DOHH2 (cell line): ENCODE results near the gene MYL11.

ENCODE experiments used
- H3F3A ChIP-seq: fragments of 200-600 bp; sonication (generic), shearing (Covaris generic); 2 replicates; pipeline ENCODE4 v1.6.0; 2016; ENCODE audit warnings: antibody characterized with exemption, mild to moderate bottlenecking; ENCODE audit not compliant: control insufficient read depth, insufficient read depth
- H3K27ac ChIP-seq: fragments of 200-600 bp; sonication (generic); 2 replicates; pipeline ENCODE4 v1.5.1; 2014; ENCODE audit warnings: low read depth, mild to moderate bottlenecking, low read length, moderate library complexity
- H3K27me3 ChIP-seq: fragments of 200-600 bp; sonication (generic); 2 replicates; pipeline ENCODE4 v1.6.1; 2014; ENCODE audit warnings: mild to moderate bottlenecking, low read length, mixed read lengths; ENCODE audit not compliant: control insufficient read depth
- H3K36me3 ChIP-seq: fragments of 200-600 bp; sonication (generic); 2 replicates; pipeline ENCODE4 v1.6.1; 2014; ENCODE audit warnings: mild to moderate bottlenecking, low read length, moderate library complexity, mixed read lengths; ENCODE audit not compliant: control insufficient read depth
- H3K4me1 ChIP-seq: fragments of 200-600 bp; sonication (generic); 2 replicates; pipeline ENCODE4 v1.6.1; 2014; ENCODE audit warnings: mild to moderate bottlenecking, low read length, mixed read lengths; ENCODE audit not compliant: control insufficient read depth
- H3K4me2 ChIP-seq: fragments of 200-600 bp; sonication (generic); 2 replicates; pipeline ENCODE4 v1.6.0; 2014; ENCODE audit warnings: mild to moderate bottlenecking, low read length, moderate library complexity
- H3K4me3 ChIP-seq: fragments of 200-600 bp; sonication (generic); 2 replicates; pipeline ENCODE4 v1.5.1; 2014; ENCODE audit warnings: mild to moderate bottlenecking, low read length, mixed read lengths
- H3K79me2 ChIP-seq: fragments of 200-600 bp; sonication (generic); 2 replicates; pipeline ENCODE4 v1.6.1; 2014; ENCODE audit warnings: mild to moderate bottlenecking, low read length, mixed read lengths; ENCODE audit not compliant: control insufficient read depth
- H3K9me2 ChIP-seq: fragments of 200-600 bp; sonication (generic); replicated peaks from 2 replicates; pipeline ENCODE4 v1.6.1; 2014; ENCODE audit warnings: mild to moderate bottlenecking, low read length, mixed read lengths; ENCODE audit not compliant: control insufficient read depth
- H3K9me3 ChIP-seq: fragments of 200-600 bp; sonication (generic); 2 replicates; pipeline ENCODE4 v1.6.1; 2014; ENCODE audit warnings: antibody characterized with exemption, low read length, mixed read lengths; ENCODE audit not compliant: control insufficient read depth, insufficient read depth
- H4K20me1 ChIP-seq: fragments of 200-600 bp; sonication (generic); 2 replicates; pipeline ENCODE4 v1.6.0; 2014; ENCODE audit warnings: low read depth, mild to moderate bottlenecking, antibody characterized with exemption, low read length, moderate library complexity; ENCODE audit not compliant: control insufficient read depth, insufficient read depth
- EZH2phosphoT487 ChIP-seq: fragments of 200-600 bp; sonication (generic); IDR thresholded peaks from 2 replicates; pipeline ENCODE4 v1.6.1; 2017; ENCODE audit warnings: borderline replicate concordance, mild to moderate bottlenecking, antibody characterized with exemption, low read length, moderate library complexity, mixed read lengths
- TF ChIP-seq, protein P1 (sequence below): fragments of 200-600 bp; sonication (generic); IDR thresholded peaks from one replicate; pipeline ENCODE4 v1.5.1; 2014; ENCODE audit warnings: antibody characterized with exemption, mild to moderate bottlenecking, low read depth, low read length; ENCODE audit not compliant: poor library complexity, severe bottlenecking

MYL11 gene

DNA sequence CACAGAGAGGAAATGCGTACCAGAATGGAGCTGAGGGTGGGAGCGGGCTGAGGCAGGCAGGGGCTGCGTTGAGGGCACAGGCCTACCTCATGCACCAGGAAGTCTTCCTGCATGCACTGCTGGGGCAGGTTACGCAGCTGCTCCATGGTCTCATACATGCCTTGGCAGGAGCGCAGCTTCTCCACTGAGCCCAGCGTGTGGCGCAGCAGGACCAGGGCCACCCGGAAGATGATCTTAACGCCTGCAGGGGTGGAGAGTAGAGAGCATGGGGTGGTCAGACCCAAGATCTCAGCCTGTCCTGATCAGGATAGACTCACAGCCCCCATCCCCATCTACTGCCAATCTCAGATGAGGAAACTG lies 16.0 kb upstream of the MYL11 start:
- Histone ChIP-seq H4K20me1 (no peaks in the 10 kb centered on the region), H3K27ac (no peak overlapping the region), H3K27me3 (no peaks in the 10 kb centered on the region), H3K4me2 (no peak overlapping the region), H3K79me2 (peaks cover 76% of the 10 kb centered on the region), H3K9me3 (no peaks in the 10 kb centered on the region), H3K36me3 (peaks cover 72% of the 10 kb centered on the region), H3K9me2 (no peaks in the 10 kb centered on the region), H3K4me1 (peaks cover 31% of the 10 kb centered on the region), H3K4me3 (no peak overlapping the region), H3F3A (peaks cover 9% of the 10 kb centered on the region; the same call in 1 of the 2 replicates)
- TF ChIP-seq, protein P1, sequence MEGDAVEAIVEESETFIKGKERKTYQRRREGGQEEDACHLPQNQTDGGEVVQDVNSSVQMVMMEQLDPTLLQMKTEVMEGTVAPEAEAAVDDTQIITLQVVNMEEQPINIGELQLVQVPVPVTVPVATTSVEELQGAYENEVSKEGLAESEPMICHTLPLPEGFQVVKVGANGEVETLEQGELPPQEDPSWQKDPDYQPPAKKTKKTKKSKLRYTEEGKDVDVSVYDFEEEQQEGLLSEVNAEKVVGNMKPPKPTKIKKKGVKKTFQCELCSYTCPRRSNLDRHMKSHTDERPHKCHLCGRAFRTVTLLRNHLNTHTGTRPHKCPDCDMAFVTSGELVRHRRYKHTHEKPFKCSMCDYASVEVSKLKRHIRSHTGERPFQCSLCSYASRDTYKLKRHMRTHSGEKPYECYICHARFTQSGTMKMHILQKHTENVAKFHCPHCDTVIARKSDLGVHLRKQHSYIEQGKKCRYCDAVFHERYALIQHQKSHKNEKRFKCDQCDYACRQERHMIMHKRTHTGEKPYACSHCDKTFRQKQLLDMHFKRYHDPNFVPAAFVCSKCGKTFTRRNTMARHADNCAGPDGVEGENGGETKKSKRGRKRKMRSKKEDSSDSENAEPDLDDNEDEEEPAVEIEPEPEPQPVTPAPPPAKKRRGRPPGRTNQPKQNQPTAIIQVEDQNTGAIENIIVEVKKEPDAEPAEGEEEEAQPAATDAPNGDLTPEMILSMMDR, result no peak
- TF ChIP-seq EZH2phosphoT487, result no peak

DNA sequence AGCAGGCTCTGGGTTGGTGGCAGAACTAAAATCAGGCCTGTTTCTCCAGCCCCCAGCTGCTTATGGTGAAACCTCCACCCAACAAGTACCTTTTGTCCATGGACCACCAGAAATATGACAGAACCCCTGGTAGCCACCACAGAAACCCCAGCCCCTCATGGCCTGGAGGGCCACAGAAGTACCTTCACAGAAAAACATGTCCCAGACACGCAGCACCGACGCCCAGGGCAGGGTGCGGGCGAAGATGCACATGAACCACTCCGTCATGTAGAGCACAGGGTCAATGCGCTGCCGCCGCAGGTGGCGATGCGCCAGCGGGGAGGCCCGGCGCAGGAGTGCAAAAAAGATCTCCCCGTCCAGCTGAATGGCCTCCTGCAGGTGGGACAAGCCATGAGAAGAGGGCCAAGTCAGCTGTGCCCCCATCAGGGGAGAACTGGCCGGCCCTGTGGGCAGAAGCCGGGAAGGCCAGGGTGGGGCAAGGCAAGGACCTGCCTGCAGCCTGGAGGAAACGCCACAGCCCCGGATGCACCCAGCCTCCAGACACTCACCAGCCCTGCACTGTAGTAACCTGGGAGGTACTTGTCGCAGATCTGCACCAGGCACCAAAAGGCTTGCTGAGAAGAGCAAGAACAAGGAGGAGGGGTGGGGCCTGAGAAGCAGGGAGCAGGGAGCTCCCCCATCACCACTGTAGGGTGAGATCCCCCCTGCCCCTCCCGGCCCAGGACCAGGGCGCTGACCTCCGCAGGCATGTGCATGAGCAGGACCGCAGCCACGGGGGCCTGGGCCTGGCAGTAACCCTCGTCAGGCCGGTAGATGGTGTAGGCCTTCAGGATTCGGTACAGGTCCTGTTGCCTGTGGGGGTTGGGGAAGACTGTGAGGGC lies 15.4 kb upstream of the MYL11 start:
- H3F3A ChIP-seq, result peaks cover 10% of the 10 kb centered on the region; the same call in 1 of the 2 replicates
- H3K9me2 ChIP-seq, result no peaks in the 10 kb centered on the region
- H3K79me2 ChIP-seq, result peaks cover 76% of the 10 kb centered on the region
- H4K20me1 ChIP-seq, result no peaks in the 10 kb centered on the region
- H3K4me2 ChIP-seq, result no peak overlapping the region
- no peak overlapping the region for H3K27ac ChIP-seq
- TF ChIP-seq EZH2phosphoT487, result no peak
- TF ChIP-seq, protein P1, result no peak
- H3K9me3 ChIP-seq, result no peaks in the 10 kb centered on the region
- H3K36me3 ChIP-seq, result peaks cover 69% of the 10 kb centered on the region
- H3K4me3 ChIP-seq, result no peak overlapping the region
- peaks cover 24% of the 10 kb centered on the region for H3K4me1 ChIP-seq
- H3K27me3 ChIP-seq, result no peaks in the 10 kb centered on the region

DNA sequence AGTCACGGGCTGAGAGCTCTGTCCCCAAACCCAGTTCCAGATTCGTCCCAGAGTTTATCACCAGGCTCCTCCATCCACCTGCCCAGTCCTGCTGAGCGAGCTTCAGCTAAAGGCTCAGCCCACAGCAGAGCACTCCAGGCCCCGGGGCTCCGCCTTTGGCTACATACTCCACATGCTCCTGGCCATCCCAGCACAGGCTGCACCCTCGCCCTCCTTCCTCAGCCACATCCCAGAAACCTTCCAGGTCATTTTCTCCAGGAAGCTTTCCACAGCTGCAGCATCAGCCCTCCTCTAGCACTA lies 14.8 kb upstream of the MYL11 start:
- H4K20me1 ChIP-seq, result no peaks in the 10 kb centered on the region
- H3K4me3 ChIP-seq, result no peak overlapping the region
- peaks cover 10% of the 10 kb centered on the region; the same call in 1 of the 2 replicates for H3F3A ChIP-seq
- H3K4me1 ChIP-seq, result peaks cover 24% of the 10 kb centered on the region
- no peaks in the 10 kb centered on the region for H3K9me2 ChIP-seq
- H3K27ac ChIP-seq, result no peak overlapping the region
- H3K79me2 ChIP-seq, result peaks cover 76% of the 10 kb centered on the region
- TF ChIP-seq EZH2phosphoT487, result no peak
- TF ChIP-seq, protein P1, result no peak
- H3K4me2 ChIP-seq, result no peak overlapping the region
- H3K9me3 ChIP-seq, result no peaks in the 10 kb centered on the region
- no peaks in the 10 kb centered on the region for H3K27me3 ChIP-seq
- H3K36me3 ChIP-seq, result peaks cover 71% of the 10 kb centered on the region
